IMR-90 (cell line): Measurements from ENCODE around the gene FNDC3A. TPM values are rescaled to one million over a fixed set of nuclear protein-coding genes. Genes with fewer than 3 reads are reported as not detected.

Experiments
- ATAC-seq: fragments of 200-7000 bp; cut with Tn5 transposase; 2 replicates; pipeline ENCODE4 v1.9.1; 2020; ENCODE audit warnings: low read depth, mild to moderate bottlenecking, moderate library complexity
- BruUV-seq: library from RNA; stranded (reverse); fragments of 400-500 nt; replicated peaks from 2 replicates; lab custom pipeline; 2021; lab: Mats Ljungman, UMichigan
- CTCF ChIA-PET: fragments of 300-600 bp; formaldehyde crosslinking; extraction: SDS; loops from one replicate; lab custom pipeline; 2021; ENCODE audit warnings: antibody characterized with exemption; lab: Yijun Ruan, JAX
- POLR2A ChIA-PET: fragments of 300-600 bp; sonication (Branson Sonifier 250); formaldehyde crosslinking; loops from one replicate; lab custom pipeline; 2022; ENCODE audit warnings: antibody characterized with exemption; ENCODE audit not compliant: unreplicated experiment; lab: Charles Lee
- DNase-seq: peaks from one replicate; pipeline ENCODE4 v3.0.0; 2013
- H2AFZ ChIP-seq: replicated peaks from 2 replicates; pipeline ENCODE3; 2013; ENCODE audit warnings: low read length, mild to moderate bottlenecking; ENCODE audit not compliant: poor library complexity
- H2AK5ac ChIP-seq: 2 replicates; pipeline ENCODE4 v1.6.1; 2013; ENCODE audit warnings: low read depth, low read length, inconsistent platforms
- H2AK9ac ChIP-seq: replicated peaks from 2 replicates; pipeline ENCODE3; 2013; ENCODE audit warnings: mild to moderate bottlenecking, low read depth, low read length, moderate library complexity; ENCODE audit not compliant: poor library complexity
- H2BK120ac ChIP-seq: 2 replicates; pipeline ENCODE4 v1.6.1; 2013; ENCODE audit warnings: low read depth, low read length, inconsistent platforms
- H2BK15ac ChIP-seq: 3 replicates; pipeline ENCODE4 v1.6.1; 2013; ENCODE audit warnings: low read depth, low read length, inconsistent platforms
- H2BK20ac ChIP-seq: 2 replicates; pipeline ENCODE4 v1.6.1; 2013; ENCODE audit warnings: low read depth, mild to moderate bottlenecking, inconsistent platforms, low read length, moderate library complexity
- H2BK5ac ChIP-seq: 2 replicates; pipeline ENCODE4 v1.6.1; 2013; ENCODE audit warnings: mild to moderate bottlenecking, low read depth, low read length, inconsistent platforms; ENCODE audit not compliant: poor library complexity, severe bottlenecking
- H3K14ac ChIP-seq: replicated peaks from 2 replicates; pipeline ENCODE4 v1.6.1; 2013; ENCODE audit warnings: low read depth, low read length, inconsistent platforms
- H3K18ac ChIP-seq: 2 replicates; pipeline ENCODE4 v1.6.1; 2013; ENCODE audit warnings: low read depth, low read length, control low read depth
- H3K23ac ChIP-seq: 2 replicates; pipeline ENCODE4 v1.6.1; 2013; ENCODE audit warnings: low read depth, low read length, inconsistent platforms
- H3K27ac ChIP-seq: 2 replicates; pipeline ENCODE4 v1.5.1; 2013; ENCODE audit warnings: mild to moderate bottlenecking, control low read depth, low read length; ENCODE audit not compliant: insufficient read depth
- H3K27me3 ChIP-seq: 2 replicates; pipeline ENCODE4 v1.6.1; 2013; ENCODE audit warnings: low read length; ENCODE audit not compliant: control insufficient read depth, insufficient read depth
- H3K36me3 ChIP-seq: 2 replicates; pipeline ENCODE4 v1.6.1; 2013; ENCODE audit warnings: low read length, mixed read lengths; ENCODE audit not compliant: control insufficient read depth, insufficient read depth
- H3K4ac ChIP-seq: 2 replicates; pipeline ENCODE4 v1.6.1; 2013; ENCODE audit warnings: low read depth, low read length, inconsistent platforms
- H3K4me1 ChIP-seq: 2 replicates; pipeline ENCODE4 v1.6.1; 2013; ENCODE audit warnings: low read length, mixed read lengths; ENCODE audit not compliant: control insufficient read depth, insufficient read depth
- H3K4me2 ChIP-seq: 2 replicates; pipeline ENCODE4 v1.6.1; 2013; ENCODE audit warnings: low read depth, mild to moderate bottlenecking, control low read depth, low read length, moderate library complexity
- H3K4me3 ChIP-seq: 2 replicates; pipeline ENCODE4 v1.5.1; 2013; ENCODE audit warnings: low read depth, mild to moderate bottlenecking, control low read depth, low read length, moderate library complexity; ENCODE audit not compliant: insufficient read depth
- H3K56ac ChIP-seq: 2 replicates; pipeline ENCODE4 v1.6.1; 2013; ENCODE audit warnings: low read length, inconsistent platforms; ENCODE audit not compliant: insufficient read depth; ENCODE audit errors: extremely low read depth
- H3K79me1 ChIP-seq, 2 experiments: 2 replicates each; pipeline ENCODE4 v1.6.1; 2013; ENCODE audit warnings: low read length in 2 of 2, inconsistent platforms in 1 of 2, low read depth in 1 of 2
- H3K9ac ChIP-seq: 2 replicates; pipeline ENCODE4 v1.6.1; 2013; ENCODE audit warnings: low read depth, low read length, control low read depth
- H3K9me1 ChIP-seq: 2 replicates; pipeline ENCODE4 v1.6.1; 2013; ENCODE audit warnings: low read length, inconsistent platforms; ENCODE audit not compliant: insufficient read depth
- H3K9me3 ChIP-seq: 2 replicates; pipeline ENCODE4 v1.6.1; 2013; ENCODE audit warnings: low read length; ENCODE audit not compliant: control insufficient read depth, insufficient read depth
- H4K20me1 ChIP-seq: 2 replicates; pipeline ENCODE4 v1.6.1; 2013; ENCODE audit warnings: low read length, inconsistent platforms; ENCODE audit not compliant: insufficient read depth
- H4K5ac ChIP-seq: 2 replicates; pipeline ENCODE4 v1.6.1; 2013; ENCODE audit warnings: mild to moderate bottlenecking, low read depth, low read length, control low read depth
- H4K8ac ChIP-seq, 2 experiments: 2 replicates each; pipeline ENCODE4 v1.6.1; 2013; ENCODE audit warnings: low read depth in 2 of 2, low read length in 2 of 2, control low read depth in 1 of 2, inconsistent platforms in 1 of 2
- H4K91ac ChIP-seq: 2 replicates; pipeline ENCODE4 v1.6.1; 2013; ENCODE audit warnings: low read depth, low read length, inconsistent platforms; ENCODE audit not compliant: insufficient read depth
- BHLHE40 ChIP-seq: fragments of 150-350 bp; IDR thresholded peaks from 2 replicates; pipeline ENCODE4 v1.6.1; 2016; ENCODE audit warnings: mild to moderate bottlenecking, low read depth, low read length
- CEBPB ChIP-seq: IDR thresholded peaks from 2 replicates; pipeline ENCODE4 v1.6.1; 2012; ENCODE audit warnings: low read depth, low read length, improper control_type of control experiment
- CHD1 ChIP-seq: IDR thresholded peaks from 2 replicates; pipeline ENCODE4 v1.6.1; 2012; ENCODE audit warnings: low read depth, low read length, improper control_type of control experiment
- ELK1 ChIP-seq: fragments of 150-350 bp; IDR thresholded peaks from 2 replicates; pipeline ENCODE4 v1.6.1; 2016; ENCODE audit warnings: low read depth, mild to moderate bottlenecking, low read length, moderate library complexity, borderline replicate concordance
- FOS ChIP-seq: fragments of 150-350 bp; IDR thresholded peaks from 2 replicates; pipeline ENCODE4 v1.6.1; 2016; ENCODE audit warnings: low read depth, low read length
- MAFK ChIP-seq: IDR thresholded peaks from 2 replicates; pipeline ENCODE4 v1.6.1; 2012; ENCODE audit warnings: low read depth, low read length, improper control_type of control experiment
- MAZ ChIP-seq: IDR thresholded peaks from 2 replicates; pipeline ENCODE4 v1.6.1; 2012; ENCODE audit warnings: low read depth, mild to moderate bottlenecking, low read length, improper control_type of control experiment, moderate library complexity, borderline replicate concordance
- NFE2L2 ChIP-seq: fragments of 150-350 bp; IDR thresholded peaks from 2 replicates; pipeline ENCODE4 v1.6.1; 2016; ENCODE audit warnings: low read depth, mild to moderate bottlenecking, low read length
- RCOR1 ChIP-seq: IDR thresholded peaks from 2 replicates; pipeline ENCODE4 v1.6.1; 2012; ENCODE audit warnings: mild to moderate bottlenecking, low read length, improper control_type of control experiment; ENCODE audit not compliant: insufficient replicate concordance
- WGBS, 2 experiments: methylation state at CpG; one replicate each; pipeline versions ENCODE4 v1.1.5 to v1.1.7; 2013; ENCODE audit warnings: missing lambda C conversion rate in 2 of 2; ENCODE audit not compliant: insufficient read length in 1 of 2; ENCODE audit errors: extremely low coverage in 2 of 2; 5-methylcytosine and 5-hydroxymethylcytosine counted together
- dilution Hi-C: fragments of 300-500 bp; cut with HindIII; formaldehyde crosslinking; loops from one replicate; pipeline ENCODE4 v1.14.3; 2018; ENCODE audit warnings: low sequenced_read_pairs; ENCODE audit not compliant: unreplicated experiment
- in situ Hi-C: fragments of 300-500 bp; cut with MboI; formaldehyde crosslinking; loops from 3 replicates; pipeline ENCODE4 v1.14.3; 2019; ENCODE audit warnings: low sequenced_read_pairs, inconsistent platforms, mixed read lengths
- intact Hi-C: fragments of 100-400 bp; cut with micrococcal nuclease; formaldehyde crosslinking; loops from 2 replicates; pipeline ENCODE4 v1.10.0; 2022
- polyA plus RNA-seq, 3 experiments: library from polyadenylated mRNA; depleted of rRNA; stranded (reverse); fragments of >200 nt; gene quantifications; 2 replicates each; pipeline ENCODE4 v1.2.3, GENCODE V29; 2012; ENCODE audit warnings: low replicate concordance in 1 of 3
- total RNA-seq: library from RNA; depleted of rRNA; stranded (reverse); fragments of >200 nt; gene quantifications from 2 replicates; pipeline ENCODE4 v1.2.3, GENCODE V29; 2012
- TF ChIP-seq, protein P1 (sequence below): fragments of 150-350 bp; IDR thresholded peaks from 2 replicates; pipeline ENCODE4 v1.6.1; 2017; ENCODE audit warnings: mild to moderate bottlenecking, antibody characterized with exemption, low read length, low read depth

Gene FNDC3A
- total and polyA plus RNA-seq, 2 of the 4 experiments (the other 2 are of a cell fraction), result 29.2 to 60.4 TPM

DNA sequence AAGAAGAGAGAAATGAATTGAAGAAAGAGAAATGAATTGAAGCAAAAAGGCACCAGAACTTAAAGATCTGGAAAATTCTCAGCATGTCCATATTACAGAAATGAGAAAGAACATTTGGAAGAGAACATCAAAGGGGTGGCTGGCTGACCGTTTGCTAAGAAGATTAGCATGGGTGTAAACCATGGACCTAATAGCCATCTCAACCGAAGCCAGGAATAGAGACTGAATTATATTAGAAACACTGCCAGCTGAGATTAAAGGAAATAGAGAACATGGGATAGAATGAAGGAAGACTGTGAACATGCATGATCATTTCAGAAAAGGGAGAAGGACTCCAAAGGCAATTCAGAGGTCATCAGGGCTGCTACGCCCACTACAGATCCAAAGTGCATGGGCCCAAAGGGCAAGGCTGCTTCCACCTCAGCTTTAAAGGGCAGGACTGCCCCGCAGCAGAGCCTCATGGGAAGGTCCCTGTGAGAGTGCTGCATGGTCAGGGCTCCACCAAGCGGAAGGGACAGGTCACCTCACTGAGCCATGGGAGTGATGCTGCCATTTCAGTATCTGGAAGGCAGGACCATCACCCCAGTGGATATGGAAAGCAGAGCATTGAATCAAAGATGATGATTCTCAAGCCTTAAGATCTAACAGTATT is 23.1 kb downstream of the FNDC3A start:
- H3K9me3 ChIP-seq, result peaks cover 4% of the 10 kb centered on the region
- ChIA-PET CTCF (no interaction called here), POLR2A (no interaction called here)
- intact Hi-C loops (no loop called here), in situ Hi-C loops (no loop called here), dilution Hi-C loops (no loop called here)
- H2BK120ac ChIP-seq, result no peak overlapping the region
- no peak overlapping the region for H3K23ac ChIP-seq
- no TSS peak for BruUV-seq
- no peak overlapping the region for H2BK20ac ChIP-seq
- no peak overlapping the region for H3K4ac ChIP-seq
- H4K20me1 ChIP-seq, result no peaks in the 10 kb centered on the region; the same call in 1 of the 2 replicates
- H4K91ac ChIP-seq, result no peak overlapping the region
- H3K4me1 ChIP-seq, result peaks cover 6% of the 10 kb centered on the region
- H2AK5ac ChIP-seq, result no peak overlapping the region
- H2BK5ac ChIP-seq, result no peak overlapping the region
- no peak overlapping the region for H2AFZ ChIP-seq
- H3K36me3 ChIP-seq, result peaks cover 13% of the 10 kb centered on the region
- no peak overlapping the region for H3K14ac ChIP-seq
- no peak overlapping the region for H4K5ac ChIP-seq
- no peak overlapping the region for H2AK9ac ChIP-seq
- H3K56ac ChIP-seq, result no peak overlapping the region
- TF ChIP-seq MAFK (no peak), RCOR1 (no peak), NFE2L2 (no peak), FOS (no peak), BHLHE40 (no peak), MAZ (no peak), ELK1 (no peak), CHD1 (no peak), CEBPB (no peak)
- TF ChIP-seq, protein P1, sequence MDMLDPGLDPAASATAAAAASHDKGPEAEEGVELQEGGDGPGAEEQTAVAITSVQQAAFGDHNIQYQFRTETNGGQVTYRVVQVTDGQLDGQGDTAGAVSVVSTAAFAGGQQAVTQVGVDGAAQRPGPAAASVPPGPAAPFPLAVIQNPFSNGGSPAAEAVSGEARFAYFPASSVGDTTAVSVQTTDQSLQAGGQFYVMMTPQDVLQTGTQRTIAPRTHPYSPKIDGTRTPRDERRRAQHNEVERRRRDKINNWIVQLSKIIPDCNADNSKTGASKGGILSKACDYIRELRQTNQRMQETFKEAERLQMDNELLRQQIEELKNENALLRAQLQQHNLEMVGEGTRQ, result no peak
- no peak overlapping the region for H4K8ac ChIP-seq
- H3K18ac ChIP-seq, result no peak overlapping the region
- H3K4me3 ChIP-seq, result no peak overlapping the region
- no peak for ATAC-seq
- 67% methylated on average over 3 of the region's 5 CpGs; no CpG with 5 or more reads in 1 of the 2 experiments for WGBS, 2 experiments
- no peak overlapping the region for H3K4me2 ChIP-seq
- no peak for DNase-seq
- no peaks in the 10 kb centered on the region for H3K27me3 ChIP-seq
- H3K79me1 ChIP-seq, result peaks cover 25 to 46% of the 10 kb centered on the region in 2 experiments; a peak in 3 of 4 replicates
- H3K9me1 ChIP-seq, result no peaks in the 10 kb centered on the region; the same call in 1 of the 2 replicates
- H2BK15ac ChIP-seq, result no peak overlapping the region
- no peak overlapping the region for H3K27ac ChIP-seq
- no peak overlapping the region for H3K9ac ChIP-seq
